ENCODE data around the gene ENTPD6. TPM values are rescaled to one million over a fixed set of nuclear protein-coding genes. Genes with fewer than 3 reads are reported as not detected.
"Not testable (repeated sequence)": the region's sequence is repeated elsewhere in the genome, so short reads cannot be mapped to it uniquely, and the experiment has no call there.

Gene ENTPD6
- total and polyA plus RNA-seq, 4 donors, result 25.5 to 111 (median 69.3) TPM

DNA sequence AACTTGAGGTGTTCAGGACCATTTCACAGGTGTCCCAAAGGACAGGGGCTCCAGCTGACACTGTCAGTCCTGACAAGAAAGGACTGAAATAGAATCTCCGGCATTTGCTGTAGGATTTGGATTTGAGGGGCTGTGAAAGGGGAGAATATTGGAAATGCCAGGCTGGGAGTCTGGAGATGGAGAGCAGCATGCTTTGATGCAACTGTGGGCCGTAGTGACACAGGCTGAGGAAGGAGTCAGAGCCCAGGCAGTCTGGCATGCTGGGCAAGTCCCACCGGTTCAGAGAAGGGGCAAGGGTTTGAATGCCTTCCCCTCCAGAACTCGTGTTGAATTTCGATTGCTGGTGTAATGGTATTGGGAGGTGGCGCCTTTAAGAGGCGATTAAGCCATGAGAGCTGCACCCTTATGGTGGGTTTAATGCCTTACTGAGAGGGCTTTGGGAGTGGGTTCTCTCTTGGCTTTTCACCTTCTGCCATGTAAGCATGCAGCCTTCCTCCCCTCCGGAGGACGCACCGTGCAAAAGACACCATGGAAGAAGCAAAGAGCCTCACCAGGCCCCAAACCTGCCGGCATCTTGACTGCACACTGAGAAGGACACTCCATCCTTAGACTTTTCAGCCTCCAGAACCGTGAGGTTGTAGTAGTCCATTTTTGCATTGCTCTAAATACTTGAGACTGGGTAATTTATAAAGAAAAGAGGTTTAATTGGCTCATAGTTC is 43.0 kb downstream of the ENTPD6 start:
- Histone ChIP-seq H3K27ac (ENCODE audit: low read depth in 1 of 2, low read length in 2 of 2) (peak overlapping the region in 1 of 2 donors; percentile 70), H3K4me3 (ENCODE audit: low read length in 2 of 2) (no peak overlapping the region), H3K36me3 (ENCODE audit: control insufficient read depth in 1 of 2, insufficient read depth in 2 of 2, low read length in 1 of 2) (no peaks in the 10 kb centered on the region), H3K4me1 (ENCODE audit: control insufficient read depth in 1 of 2, insufficient read depth in 2 of 2, low read length in 2 of 2) (no peaks in the 10 kb centered on the region), H3K27me3 (ENCODE audit: control insufficient read depth in 1 of 2, insufficient read depth in 2 of 2, low read length in 1 of 2) (no peaks in the 10 kb centered on the region), H3K9me3 (ENCODE audit: control insufficient read depth, low read length) (no peaks in the 10 kb centered on the region)
- 69 to 72% methylated on average over 12 of the region's 12 CpGs for WGBS, 2 donors
- DNase-seq (peak in 1 of 2 donors; percentile 54), ATAC-seq (ENCODE audit: low FRiP score) (no peak)
- intact Hi-C loops (cut with DNase I), result loop anchor here in 1 of 2 donors (1.0 to 5.0 kb wide), 2 partner anchors 9 to 196 kb away; no protein-coding TSS in a partner anchor

DNA sequence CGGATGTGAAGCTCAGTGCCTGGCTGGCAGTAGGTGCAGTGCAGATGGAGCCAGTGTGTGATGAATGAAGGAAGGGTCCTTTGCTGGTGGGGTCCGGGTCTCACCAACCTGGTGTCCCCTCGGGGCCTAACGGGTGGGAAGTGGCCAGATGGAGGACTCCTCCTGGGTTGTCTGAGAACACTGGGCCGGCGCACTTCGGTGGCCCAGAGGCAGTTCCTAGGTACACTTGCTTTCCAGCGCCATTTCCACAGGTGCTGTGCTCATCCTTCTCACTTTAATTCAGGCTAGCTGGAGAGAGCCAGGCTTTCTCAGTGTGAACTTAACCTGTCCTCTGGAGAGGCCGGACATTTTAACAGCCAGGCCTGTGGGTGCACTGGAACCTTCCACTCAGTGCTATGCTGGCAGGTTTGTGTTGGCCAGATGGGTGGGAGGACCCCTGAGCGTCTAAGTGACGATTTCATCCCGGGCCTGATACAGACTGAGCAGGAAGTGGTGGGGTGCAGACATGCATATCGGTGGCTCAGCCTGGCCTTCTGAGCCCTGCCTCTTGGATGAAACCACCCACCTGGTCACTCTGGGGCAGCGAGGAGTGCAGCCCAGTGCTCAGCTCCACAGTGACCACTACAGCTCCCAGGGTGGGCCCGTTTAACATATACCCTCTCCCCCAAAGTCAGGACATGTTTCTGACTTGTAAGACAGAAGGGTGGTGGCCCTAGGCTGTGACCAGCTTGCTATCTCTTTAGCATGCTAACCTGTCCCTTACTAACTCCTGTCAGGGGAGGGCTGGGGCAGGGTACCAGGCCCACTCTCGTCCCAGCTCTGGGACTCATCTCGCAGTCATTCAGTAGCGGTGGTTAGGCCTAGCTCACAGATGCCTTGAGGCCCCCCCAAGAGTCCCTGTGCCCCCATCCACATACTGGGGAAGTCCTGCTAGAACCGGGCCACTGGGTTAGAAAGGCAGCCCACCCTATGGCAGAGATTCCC is 44.2 kb downstream of the ENTPD6 start:
- Histone ChIP-seq H3K4me3 (ENCODE audit: low read length in 2 of 2) (no peak overlapping the region), H3K36me3 (ENCODE audit: control insufficient read depth in 1 of 2, insufficient read depth in 2 of 2, low read length in 1 of 2) (no peaks in the 10 kb centered on the region), H3K27ac (ENCODE audit: low read depth in 1 of 2, low read length in 2 of 2) (no peak overlapping the region), H3K9me3 (ENCODE audit: control insufficient read depth, low read length) (no peaks in the 10 kb centered on the region), H3K27me3 (ENCODE audit: control insufficient read depth in 1 of 2, insufficient read depth in 2 of 2, low read length in 1 of 2) (no peaks in the 10 kb centered on the region), H3K4me1 (ENCODE audit: control insufficient read depth in 1 of 2, insufficient read depth in 2 of 2, low read length in 2 of 2) (no peaks in the 10 kb centered on the region)
- ATAC-seq (ENCODE audit: low FRiP score), result no peak
- WGBS, 2 donors, result 91 to 93% methylated on average over 19 of the region's 19 CpGs
- no peak for DNase-seq
- intact Hi-C loops (cut with DNase I), result loop anchor here in 1 of 2 donors (5.0 kb wide), 1 partner anchor 197 kb away; no protein-coding TSS in a partner anchor

DNA sequence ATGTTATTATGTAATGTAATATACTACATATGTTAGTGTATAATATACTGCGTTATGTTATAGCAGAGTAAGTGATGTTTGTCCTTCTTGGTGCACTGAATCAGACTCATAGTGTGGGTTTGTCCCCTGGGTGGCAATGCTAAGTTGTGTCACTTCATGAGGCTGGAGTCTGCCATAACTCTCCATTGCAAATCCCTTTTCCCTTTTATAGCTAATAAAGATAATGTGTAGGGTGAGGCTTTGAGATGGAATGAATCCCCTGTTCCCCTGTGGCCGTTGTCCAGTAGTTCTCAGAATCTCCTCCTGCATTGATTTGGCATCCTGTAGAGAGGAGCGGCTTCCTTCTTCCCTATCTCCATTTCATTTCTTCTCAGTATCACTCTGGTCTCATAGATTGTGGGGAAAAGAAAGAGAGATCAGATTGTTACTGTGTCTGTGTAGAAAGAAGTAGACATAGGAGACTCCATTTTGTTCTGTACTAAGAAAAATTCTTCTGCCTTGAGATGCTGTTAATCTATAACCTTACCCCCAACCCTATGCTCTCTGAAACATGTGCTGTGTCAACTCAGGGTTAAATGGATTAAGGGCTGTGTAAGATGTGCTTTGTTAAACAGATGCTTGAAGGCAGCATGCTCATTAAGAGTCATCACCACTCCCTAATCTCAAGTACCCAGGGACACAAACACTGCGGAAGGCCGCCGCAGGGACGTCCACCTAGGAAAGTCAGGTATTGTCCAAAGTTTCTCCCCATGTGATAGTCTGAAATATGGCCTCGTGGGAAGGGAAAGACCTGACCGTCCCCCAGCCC is 45.5 kb downstream of the ENTPD6 start:
- H3K27ac ChIP-seq (ENCODE audit: low read depth in 1 of 2, low read length in 2 of 2); H3K36me3 ChIP-seq (ENCODE audit: control insufficient read depth in 1 of 2, insufficient read depth in 2 of 2, low read length in 1 of 2); H3K27me3 ChIP-seq (ENCODE audit: control insufficient read depth in 1 of 2, insufficient read depth in 2 of 2, low read length in 1 of 2); intact Hi-C loops (cut with DNase I); DNase-seq; ATAC-seq (ENCODE audit: low FRiP score); H3K4me1 ChIP-seq (ENCODE audit: control insufficient read depth in 1 of 2, insufficient read depth in 2 of 2, low read length in 2 of 2); H3K4me3 ChIP-seq (ENCODE audit: low read length in 2 of 2); H3K9me3 ChIP-seq (ENCODE audit: control insufficient read depth, low read length): not testable (repeated sequence)
- WGBS, 2 donors, result 89 to 93% methylated on average over 9 of the region's 9 CpGs

DNA sequence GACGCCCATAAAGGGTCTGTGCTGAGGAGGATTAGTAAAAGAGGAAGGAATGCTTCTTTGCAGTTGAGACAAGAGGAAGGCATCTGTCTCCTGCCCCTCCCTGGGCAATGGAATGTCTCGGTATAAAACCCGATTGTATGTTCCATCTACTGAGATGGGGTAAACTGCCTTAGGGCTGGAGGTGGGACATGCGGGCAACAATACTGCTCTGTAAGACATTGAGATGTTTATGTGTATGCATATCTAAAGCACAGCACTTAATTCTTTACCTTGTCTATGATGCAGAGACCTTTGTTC is 46.1 kb downstream of the ENTPD6 start:
- H3K9me3 ChIP-seq (ENCODE audit: control insufficient read depth, low read length); DNase-seq; H3K4me3 ChIP-seq (ENCODE audit: low read length in 2 of 2); intact Hi-C loops (cut with DNase I); H3K4me1 ChIP-seq (ENCODE audit: control insufficient read depth in 1 of 2, insufficient read depth in 2 of 2, low read length in 2 of 2); ATAC-seq (ENCODE audit: low FRiP score); H3K36me3 ChIP-seq (ENCODE audit: control insufficient read depth in 1 of 2, insufficient read depth in 2 of 2, low read length in 1 of 2); H3K27me3 ChIP-seq (ENCODE audit: control insufficient read depth in 1 of 2, insufficient read depth in 2 of 2, low read length in 1 of 2); H3K27ac ChIP-seq (ENCODE audit: low read depth in 1 of 2, low read length in 2 of 2): not testable (repeated sequence)
- 75 to 83% methylated on average over 4 of the region's 4 CpGs for WGBS, 2 donors

DNA sequence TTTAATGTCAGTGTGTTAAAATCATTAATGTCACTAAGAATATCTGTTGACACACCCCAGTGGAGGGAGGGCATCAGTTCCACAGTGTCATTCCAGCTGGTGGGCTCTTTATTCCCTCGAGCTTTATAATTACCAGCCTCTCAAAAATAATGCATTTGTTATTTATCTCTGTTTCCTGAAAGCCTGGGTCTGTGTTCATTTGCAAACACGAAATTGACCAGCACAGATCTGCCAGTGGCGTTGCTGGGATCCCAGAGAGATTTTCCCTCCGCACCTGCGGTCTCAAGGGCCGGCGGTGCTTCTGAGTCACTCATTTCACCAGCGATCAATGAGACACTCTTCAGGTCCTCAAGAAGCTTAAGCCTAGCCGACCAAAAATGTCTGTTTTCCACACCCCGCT is 46.7 kb downstream of the ENTPD6 start:
- DNase-seq, result no peak

DNA sequence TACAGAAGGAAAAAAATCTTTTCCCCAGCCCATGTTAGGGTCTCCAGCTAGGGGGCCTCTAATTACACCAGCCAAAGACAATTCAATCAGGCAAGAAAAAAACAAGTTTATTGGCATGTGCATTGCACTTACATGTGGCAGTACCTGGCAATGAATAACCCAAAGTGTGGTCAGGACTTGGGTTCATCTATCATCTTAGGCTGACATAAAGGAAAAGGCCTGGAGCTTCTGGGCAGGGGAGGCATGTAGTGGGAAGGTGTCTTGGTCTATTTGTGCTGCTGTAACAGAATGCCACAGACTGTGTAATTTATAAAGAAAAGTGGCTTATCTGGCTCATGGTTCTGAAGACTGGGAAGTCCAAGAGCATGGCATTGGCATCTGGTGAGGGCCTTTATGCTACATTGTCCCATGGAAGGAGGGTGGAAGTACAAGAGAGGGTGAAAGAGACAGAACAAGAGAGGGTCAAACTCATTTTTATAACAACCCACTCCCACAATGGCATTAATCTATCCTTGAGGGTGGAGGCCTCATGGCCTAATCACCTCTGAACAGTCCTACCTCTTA is 48.0 kb downstream of the ENTPD6 start:
- no peak overlapping the region for H3K4me3 ChIP-seq (ENCODE audit: low read length in 2 of 2)
- H3K27me3 ChIP-seq (ENCODE audit: control insufficient read depth in 1 of 2, insufficient read depth in 2 of 2, low read length in 1 of 2), result no peaks in the 10 kb centered on the region
- H3K9me3 ChIP-seq (ENCODE audit: control insufficient read depth, low read length), result no peaks in the 10 kb centered on the region
- no peak overlapping the region for H3K27ac ChIP-seq (ENCODE audit: low read depth in 1 of 2, low read length in 2 of 2)
- no peaks in the 10 kb centered on the region for H3K4me1 ChIP-seq (ENCODE audit: control insufficient read depth in 1 of 2, insufficient read depth in 2 of 2, low read length in 2 of 2)
- H3K36me3 ChIP-seq (ENCODE audit: control insufficient read depth in 1 of 2, insufficient read depth in 2 of 2, low read length in 1 of 2), result no peaks in the 10 kb centered on the region
- intact Hi-C loops (cut with DNase I), result no loop called here
- no peak for ATAC-seq (ENCODE audit: low FRiP score)
- no peak for DNase-seq

More for the DNA sequence above, 46.7 kb downstream of the ENTPD6 start:
- Histone ChIP-seq H3K27ac (ENCODE audit: low read depth in 1 of 2, low read length in 2 of 2) (no peak overlapping the region), H3K36me3 (ENCODE audit: control insufficient read depth in 1 of 2, insufficient read depth in 2 of 2, low read length in 1 of 2) (no peaks in the 10 kb centered on the region), H3K9me3 (ENCODE audit: control insufficient read depth, low read length) (no peaks in the 10 kb centered on the region), H3K4me1 (ENCODE audit: control insufficient read depth in 1 of 2, insufficient read depth in 2 of 2, low read length in 2 of 2) (no peaks in the 10 kb centered on the region), H3K27me3 (ENCODE audit: control insufficient read depth in 1 of 2, insufficient read depth in 2 of 2, low read length in 1 of 2) (no peaks in the 10 kb centered on the region), H3K4me3 (ENCODE audit: low read length in 2 of 2) (no peak overlapping the region)
- no peak for ATAC-seq (ENCODE audit: low FRiP score)
- intact Hi-C loops (cut with DNase I), result no loop called here
- 90 to 95% methylated on average over 10 of the region's 10 CpGs for WGBS, 2 donors

DNA sequence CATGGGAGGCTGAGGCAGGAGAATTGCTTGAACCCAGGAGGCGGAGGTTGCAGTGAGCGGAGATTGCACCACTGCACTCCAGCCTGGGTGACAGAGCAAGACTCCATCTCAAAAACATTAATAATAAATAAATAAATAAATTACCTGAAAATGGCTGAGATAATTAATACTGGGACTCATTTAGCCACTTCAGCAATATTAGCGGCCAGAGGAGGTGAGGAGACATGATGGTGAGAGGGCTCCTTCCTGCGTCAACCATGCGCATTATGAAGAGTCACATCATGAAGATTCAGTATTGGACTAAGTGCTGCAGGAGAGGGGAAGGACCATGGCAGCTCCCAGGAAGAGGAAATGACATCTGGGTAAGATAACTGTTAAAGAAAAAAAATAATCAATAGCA is 49.5 kb downstream of the ENTPD6 start:
- no peaks in the 10 kb centered on the region for H3K27me3 ChIP-seq (ENCODE audit: control insufficient read depth in 1 of 2, insufficient read depth in 2 of 2, low read length in 1 of 2)
- ATAC-seq (ENCODE audit: low FRiP score), result no peak
- H3K9me3 ChIP-seq (ENCODE audit: control insufficient read depth, low read length), result no peaks in the 10 kb centered on the region
- no peak overlapping the region for H3K4me3 ChIP-seq (ENCODE audit: low read length in 2 of 2)
- no peaks in the 10 kb centered on the region for H3K36me3 ChIP-seq (ENCODE audit: control insufficient read depth in 1 of 2, insufficient read depth in 2 of 2, low read length in 1 of 2)
- no peaks in the 10 kb centered on the region for H3K4me1 ChIP-seq (ENCODE audit: control insufficient read depth in 1 of 2, insufficient read depth in 2 of 2, low read length in 2 of 2)
- no peak for DNase-seq
- H3K27ac ChIP-seq (ENCODE audit: low read depth in 1 of 2, low read length in 2 of 2), result no peak overlapping the region
- intact Hi-C loops (cut with DNase I), result loop anchor here in 1 of 2 donors (5.0 kb wide), 3 partner anchors 108 to 193 kb away; partner anchors contain the start of gene ABHD12
- WGBS, 2 donors, result 97 to 98% methylated on average over 5 of the region's 5 CpGs

DNA sequence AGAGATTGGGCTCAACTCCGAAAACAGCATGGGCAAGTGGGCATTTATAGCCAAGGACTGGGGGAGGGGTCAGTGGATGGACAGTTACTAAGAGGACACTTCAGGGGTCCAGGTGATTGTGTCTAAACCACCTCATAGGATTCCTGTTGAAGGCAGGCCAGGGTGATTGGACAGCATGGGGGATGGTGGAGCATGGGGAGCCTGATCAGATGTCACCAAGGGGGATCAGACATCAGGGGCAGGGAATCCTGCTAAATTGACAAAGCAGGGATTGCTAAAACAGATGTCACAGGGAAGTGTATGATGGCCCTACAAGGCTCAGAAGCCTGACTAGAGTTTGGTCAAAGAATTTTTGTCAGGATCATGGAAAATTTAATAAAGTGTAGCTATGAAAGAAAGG is 49.9 kb downstream of the ENTPD6 start:
- intact Hi-C loops (cut with DNase I), result loop anchor here in 1 of 2 donors (5.0 kb wide), 3 partner anchors 108 to 193 kb away; partner anchors contain the start of gene ABHD12
- no peaks in the 10 kb centered on the region for H3K36me3 ChIP-seq (ENCODE audit: control insufficient read depth in 1 of 2, insufficient read depth in 2 of 2, low read length in 1 of 2)
- DNase-seq (no peak), ATAC-seq (ENCODE audit: low FRiP score) (no peak)
- no peaks in the 10 kb centered on the region for H3K4me1 ChIP-seq (ENCODE audit: control insufficient read depth in 1 of 2, insufficient read depth in 2 of 2, low read length in 2 of 2)
- no peak overlapping the region for H3K27ac ChIP-seq (ENCODE audit: low read depth in 1 of 2, low read length in 2 of 2)
- H3K9me3 ChIP-seq (ENCODE audit: control insufficient read depth, low read length), result no peaks in the 10 kb centered on the region
- no peaks in the 10 kb centered on the region for H3K27me3 ChIP-seq (ENCODE audit: control insufficient read depth in 1 of 2, insufficient read depth in 2 of 2, low read length in 1 of 2)
- H3K4me3 ChIP-seq (ENCODE audit: low read length in 2 of 2), result no peak overlapping the region
- WGBS, 2 donors, result 96 to 100% methylated on average over 1 of the region's 1 CpG

Data from aorta (tissue), 5 donors.